22Rv1 (cell line): ENCODE data around the gene LCE3B.

Experiments
- H3K27ac ChIP-seq: fragments of 450-650 bp; 2 replicates; pipeline ENCODE4 v1.5.1; 2017
- CTCF ChIP-seq: fragments of 450-650 bp; IDR thresholded peaks from 2 replicates; pipeline ENCODE4 v1.5.1; 2017; ENCODE audit warnings: mild to moderate bottlenecking
- ZFX ChIP-seq: fragments of 450-650 bp; IDR thresholded peaks from 2 replicates; pipeline ENCODE4 v1.6.1; 2017; ENCODE audit warnings: antibody characterized with exemption, borderline replicate concordance

LCE3B gene

GRCh38 chr1:152582647-152583046 is 31.0 kb upstream of the LCE3B start:
- no peak for TF ChIP-seq ZFX
- no peak for TF ChIP-seq CTCF
- no peak overlapping the region for H3K27ac ChIP-seq

GRCh38 chr1:152585586-152585985 is 28.0 kb upstream of the LCE3B start:
- TF ChIP-seq ZFX: no peak
- TF ChIP-seq CTCF: peak; percentile 46
- no peak overlapping the region for H3K27ac ChIP-seq

- no peak overlapping the region for H3K27ac ChIP-seq
- no peak for TF ChIP-seq ZFX
- TF ChIP-seq CTCF: no peak
Measured at GRCh38 chr1:152596986-152597385, 16.6 kb upstream of the LCE3B start.

- TF ChIP-seq CTCF: no peak
- no peak for TF ChIP-seq ZFX
- no peak within 1 kb of the TSS for H3K27ac ChIP-seq
Measured at GRCh38 chr1:152599934-152600333, 13.7 kb upstream of the LCE3B start, which contains the start of gene LCE3C. Gene LCE3C (plus strand): TSS chr1:152600234. CDS start chr1:152600732, 498 bp downstream.

- H3K27ac ChIP-seq: no peak overlapping the region
- no peak for TF ChIP-seq ZFX
Measured at GRCh38 chr1:152621993-152622392, 8.4 kb downstream of the LCE3B start.

GRCh38 chr1:152622803-152623202 is 9.2 kb downstream of the LCE3B start, which contains the start of gene LCE3A:
Gene LCE3A (minus strand): TSS chr1:152623103. CDS start chr1:152623103, 0 bp downstream.
- no peak for TF ChIP-seq ZFX
- no peak for TF ChIP-seq CTCF
- H3K27ac ChIP-seq: no peak within 1 kb of the TSS

- peak; percentile 72 for TF ChIP-seq CTCF
- TF ChIP-seq ZFX: no peak
- H3K27ac ChIP-seq: no peak overlapping the region
Measured at GRCh38 chr1:152623203-152623844, 9.7 kb downstream of the LCE3B start.

GRCh38 chr1:152626744-152627143 is 13.1 kb downstream of the LCE3B start:
- TF ChIP-seq ZFX: no peak
- TF ChIP-seq CTCF: no peak
- H3K27ac ChIP-seq: no peak overlapping the region
